Gastrocnemius medialis (tissue), 4 donors: ENCODE data around the gene CHST11.

Experiments used
- POLR2A ChIP-seq, 2 donors: fragments of 450-650 bp; IDR thresholded peaks; one replicate each; pipeline ENCODE4 v1.6.1; 2017; ENCODE audit warnings: antibody characterized with exemption in 2 of 2, mild to moderate bottlenecking in 2 of 2, moderate library complexity in 2 of 2
- TF ChIP-seq, protein P1 (sequence below), 5 experiments: fragments of 450-650 bp in 3 of 5; fragments of 200-600 bp in 2 of 5; sonication (generic) in 2 of 5; IDR thresholded peaks in 4 of 5; conservative IDR thresholded peaks in 1 of 5; 1 replicate in 4 of 5; 2 replicates in 1 of 5; pipeline ENCODE4 v1.5.1; 2016 to 2019; ENCODE audit warnings: antibody characterized with exemption in 5 of 5, mild to moderate bottlenecking in 3 of 5, moderate library complexity in 3 of 5

DNA sequence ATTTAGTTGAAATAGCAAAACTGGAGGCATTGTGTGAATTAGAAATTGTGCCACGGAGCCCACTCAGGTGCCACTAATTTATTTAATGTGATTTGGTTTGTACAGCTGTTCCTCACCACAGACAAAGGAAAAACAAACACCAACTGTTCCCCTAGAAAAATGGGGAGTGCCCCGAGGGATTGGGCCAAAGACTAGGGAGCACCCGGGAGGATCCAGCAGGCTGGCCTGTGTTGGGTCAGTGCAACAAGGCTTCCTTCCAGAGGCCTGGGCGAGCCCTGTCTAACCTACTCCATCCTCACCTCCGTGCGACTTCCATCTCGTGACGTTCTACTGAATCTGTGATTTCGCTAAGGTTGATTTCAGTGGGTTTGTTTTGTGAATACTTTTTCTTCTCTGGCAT is 206.2 kb downstream of the CHST11 start:
- TF ChIP-seq, protein P1, sequence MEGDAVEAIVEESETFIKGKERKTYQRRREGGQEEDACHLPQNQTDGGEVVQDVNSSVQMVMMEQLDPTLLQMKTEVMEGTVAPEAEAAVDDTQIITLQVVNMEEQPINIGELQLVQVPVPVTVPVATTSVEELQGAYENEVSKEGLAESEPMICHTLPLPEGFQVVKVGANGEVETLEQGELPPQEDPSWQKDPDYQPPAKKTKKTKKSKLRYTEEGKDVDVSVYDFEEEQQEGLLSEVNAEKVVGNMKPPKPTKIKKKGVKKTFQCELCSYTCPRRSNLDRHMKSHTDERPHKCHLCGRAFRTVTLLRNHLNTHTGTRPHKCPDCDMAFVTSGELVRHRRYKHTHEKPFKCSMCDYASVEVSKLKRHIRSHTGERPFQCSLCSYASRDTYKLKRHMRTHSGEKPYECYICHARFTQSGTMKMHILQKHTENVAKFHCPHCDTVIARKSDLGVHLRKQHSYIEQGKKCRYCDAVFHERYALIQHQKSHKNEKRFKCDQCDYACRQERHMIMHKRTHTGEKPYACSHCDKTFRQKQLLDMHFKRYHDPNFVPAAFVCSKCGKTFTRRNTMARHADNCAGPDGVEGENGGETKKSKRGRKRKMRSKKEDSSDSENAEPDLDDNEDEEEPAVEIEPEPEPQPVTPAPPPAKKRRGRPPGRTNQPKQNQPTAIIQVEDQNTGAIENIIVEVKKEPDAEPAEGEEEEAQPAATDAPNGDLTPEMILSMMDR (IDR thresholded peaks at IDR 0.05 in 4 of 5, conservative IDR thresholded peaks at IDR 0.05 in 1 of 5), result no peak
- TF ChIP-seq POLR2A (IDR thresholded peaks at IDR 0.05), result no peak
